ENCODE measurements around the gene TYSND1. TPM values are rescaled to one million over a fixed set of nuclear protein-coding genes. Genes with fewer than 3 reads are reported as not detected.

The TYSND1 gene
- total RNA-seq, 1 experiment from 2014 or later: 13.6 TPM

DNA sequence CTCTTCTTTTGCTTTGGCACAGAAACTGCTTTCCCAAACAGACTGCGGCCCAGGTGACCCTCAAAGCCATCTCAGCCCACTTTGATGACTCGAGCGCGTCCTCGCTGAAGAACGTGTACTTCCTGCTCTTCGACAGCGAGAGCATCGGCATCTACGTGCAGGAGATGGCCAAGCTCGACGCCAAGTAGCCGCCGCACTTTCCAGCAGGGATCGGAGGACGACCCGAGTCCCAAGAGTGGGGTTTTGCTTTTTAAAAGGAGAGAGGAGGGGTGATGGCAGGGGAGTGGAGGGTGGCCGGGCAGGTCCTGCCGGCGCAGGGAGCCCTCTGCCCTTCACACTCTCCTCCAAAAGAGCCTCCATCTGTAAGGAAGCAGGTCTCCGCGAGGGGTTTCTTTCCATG is 35.0 kb downstream of the TYSND1 start:
- ATAC-seq (no peak), DNase-seq (ENCODE audit: low read depth, low spot score) (no peak)
- Histone ChIP-seq H3K79me2 (ENCODE audit: insufficient read depth, low read length) (no peaks in the 10 kb centered on the region), H3K27me3 (ENCODE audit: insufficient read depth, low read length) (no peaks in the 10 kb centered on the region), H3K27ac (ENCODE audit: low read depth, low read length) (no peak overlapping the region), H3K36me3 (ENCODE audit: control insufficient read depth in 1 of 2, insufficient read depth in 2 of 2, low read length in 2 of 2) (peaks cover 6 to 28% of the 10 kb centered on the region in 2 experiments; a peak in 2 of 4 replicates), H3K4me1 (ENCODE audit: control insufficient read depth in 1 of 2, insufficient read depth in 2 of 2, low read length in 2 of 2) (peaks cover 0 to 2% of the 10 kb centered on the region in 2 experiments; a peak in 1 of 4 replicates), H2AFZ (ENCODE audit: low read depth, low read length, poor library complexity, severe bottlenecking) (no peak overlapping the region), H3K9ac (ENCODE audit: low read length) (no peak overlapping the region), H3K9me2 (ENCODE audit: insufficient read depth) (no peaks in the 10 kb centered on the region), H3K4me2 (ENCODE audit: low read length) (no peak overlapping the region), H3K4me3 (replicated peaks in 1 of 2; ENCODE audit: low read depth in 1 of 2, low read length in 2 of 2) (no peak overlapping the region), H3K9me3 (ENCODE audit: control insufficient read depth in 1 of 2, insufficient read depth in 1 of 2, low read depth in 1 of 2, low read length in 2 of 2) (no peaks in the 10 kb centered on the region), H4K20me1 (ENCODE audit: insufficient read depth) (no peaks in the 10 kb centered on the region)
- intact Hi-C loops (cut with micrococcal nuclease): no loop called here
- BruUV-seq (replicated peaks): no TSS peak
- ChIA-PET RAD21 (ENCODE audit: low non-redundant PET in 1 of 2, low total read pairs in 2 of 2, uncharacterized antibody in 2 of 2, unreplicated experiment in 2 of 2) (no interaction called here), POLR2A (no interaction called here), CTCF (interaction anchor here (1.2 kb wide), 1 partner anchor 35 kb away, joined by 3 read pairs; the partner anchor contains the start of gene TYSND1)
- TF ChIP-seq, protein P1, sequence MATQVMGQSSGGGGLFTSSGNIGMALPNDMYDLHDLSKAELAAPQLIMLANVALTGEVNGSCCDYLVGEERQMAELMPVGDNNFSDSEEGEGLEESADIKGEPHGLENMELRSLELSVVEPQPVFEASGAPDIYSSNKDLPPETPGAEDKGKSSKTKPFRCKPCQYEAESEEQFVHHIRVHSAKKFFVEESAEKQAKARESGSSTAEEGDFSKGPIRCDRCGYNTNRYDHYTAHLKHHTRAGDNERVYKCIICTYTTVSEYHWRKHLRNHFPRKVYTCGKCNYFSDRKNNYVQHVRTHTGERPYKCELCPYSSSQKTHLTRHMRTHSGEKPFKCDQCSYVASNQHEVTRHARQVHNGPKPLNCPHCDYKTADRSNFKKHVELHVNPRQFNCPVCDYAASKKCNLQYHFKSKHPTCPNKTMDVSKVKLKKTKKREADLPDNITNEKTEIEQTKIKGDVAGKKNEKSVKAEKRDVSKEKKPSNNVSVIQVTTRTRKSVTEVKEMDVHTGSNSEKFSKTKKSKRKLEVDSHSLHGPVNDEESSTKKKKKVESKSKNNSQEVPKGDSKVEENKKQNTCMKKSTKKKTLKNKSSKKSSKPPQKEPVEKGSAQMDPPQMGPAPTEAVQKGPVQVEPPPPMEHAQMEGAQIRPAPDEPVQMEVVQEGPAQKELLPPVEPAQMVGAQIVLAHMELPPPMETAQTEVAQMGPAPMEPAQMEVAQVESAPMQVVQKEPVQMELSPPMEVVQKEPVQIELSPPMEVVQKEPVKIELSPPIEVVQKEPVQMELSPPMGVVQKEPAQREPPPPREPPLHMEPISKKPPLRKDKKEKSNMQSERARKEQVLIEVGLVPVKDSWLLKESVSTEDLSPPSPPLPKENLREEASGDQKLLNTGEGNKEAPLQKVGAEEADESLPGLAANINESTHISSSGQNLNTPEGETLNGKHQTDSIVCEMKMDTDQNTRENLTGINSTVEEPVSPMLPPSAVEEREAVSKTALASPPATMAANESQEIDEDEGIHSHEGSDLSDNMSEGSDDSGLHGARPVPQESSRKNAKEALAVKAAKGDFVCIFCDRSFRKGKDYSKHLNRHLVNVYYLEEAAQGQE (IDR thresholded peaks at IDR 0.05; ENCODE audit: low read depth): no peak
- no peak for TF ChIP-seq FOSL1 (IDR thresholded peaks at IDR 0.05; ENCODE audit: low read depth)
- TF ChIP-seq POLR2A (IDR thresholded peaks at IDR 0.05; ENCODE audit: borderline replicate concordance, extremely low read depth, insufficient read depth, insufficient read length): no peak
- no peak for TF ChIP-seq SP1 (IDR thresholded peaks at IDR 0.05; ENCODE audit: low read depth)
- TF ChIP-seq SRF (IDR thresholded peaks at IDR 0.05; ENCODE audit: low read depth): no peak
- no peak for TF ChIP-seq RAD21 (IDR thresholded peaks at IDR 0.05; ENCODE audit: low read depth)

Data from HCT116 (cell line).